Osteocyte (in vitro differentiated cells): ENCODE data around the gene ZNF292. TPM values are rescaled to one million over a fixed set of nuclear protein-coding genes. Genes with fewer than 3 reads are reported as not detected.

Experiments
- DNase-seq: peaks from one replicate; pipeline ENCODE4 v3.0.0; 2021; ENCODE audit warnings: mixed read lengths; ENCODE audit not compliant: unreplicated experiment; ENCODE audit errors: extremely low spot score
- H3K27ac Mint-ChIP-seq: one replicate; pipeline ENCODE4 v1.8.0; 2021; ENCODE audit warnings: mild to moderate bottlenecking, mixed read lengths; ENCODE audit not compliant: unreplicated experiment
- H3K27me3 Mint-ChIP-seq: one replicate; pipeline ENCODE4 v1.8.0; 2021; ENCODE audit warnings: mixed read lengths; ENCODE audit not compliant: unreplicated experiment
- H3K36me3 Mint-ChIP-seq: one replicate; pipeline ENCODE4 v1.8.0; 2021; ENCODE audit warnings: mixed read lengths; ENCODE audit not compliant: unreplicated experiment
- H3K4me1 Mint-ChIP-seq: one replicate; pipeline ENCODE4 v1.8.0; 2021; ENCODE audit warnings: mixed read lengths; ENCODE audit not compliant: unreplicated experiment
- H3K4me3 Mint-ChIP-seq: one replicate; pipeline ENCODE4 v1.8.0; 2021; ENCODE audit warnings: mild to moderate bottlenecking, moderate library complexity, mixed read lengths; ENCODE audit not compliant: unreplicated experiment
- H3K9me3 Mint-ChIP-seq: one replicate; pipeline ENCODE4 v1.8.0; 2021; ENCODE audit warnings: mixed read lengths; ENCODE audit not compliant: unreplicated experiment
- total RNA-seq: library from RNA; stranded (reverse); gene quantifications from 2 replicates; pipeline ENCODE4 v1.2.1, GENCODE V29; 2021
- TF ChIP-seq, protein P1 (sequence below): fragments of 200-600 bp; sonication (generic); IDR thresholded peaks from 2 replicates; pipeline ENCODE4 v1.5.0; 2021; ENCODE audit warnings: antibody characterized with exemption, mild to moderate bottlenecking, moderate library complexity

ZNF292 gene
- total RNA-seq, 1 donor from 2014 or later = 38.8 TPM

DNA sequence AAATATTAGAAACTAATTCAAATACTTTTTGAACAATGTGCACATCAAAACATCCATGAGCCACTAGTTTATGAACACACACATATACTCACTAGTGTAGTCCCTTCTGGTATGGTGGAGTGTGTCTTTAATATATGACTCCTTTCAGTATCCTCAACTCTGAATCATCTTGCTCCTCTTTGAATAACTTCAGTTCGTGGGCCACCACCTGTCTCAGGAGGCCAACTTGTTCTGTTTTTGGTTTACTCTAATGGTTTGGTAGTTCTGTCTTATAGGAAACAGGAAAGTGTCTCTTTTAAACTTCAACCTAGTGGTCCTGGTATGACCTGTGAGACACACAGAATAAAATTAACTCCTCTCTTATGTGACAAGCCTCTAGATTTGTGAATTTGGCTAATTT lies 55.6 kb downstream of the ZNF292 start:
- Mint-ChIP-seq H3K36me3 (peaks cover 14% of the 10 kb centered on the region), H3K27me3 (no peaks in the 10 kb centered on the region), H3K9me3 (no peaks in the 10 kb centered on the region), H3K4me1 (peaks cover 24% of the 10 kb centered on the region), H3K4me3 (no peak overlapping the region), H3K27ac (no peak overlapping the region)
- TF ChIP-seq, protein P1, sequence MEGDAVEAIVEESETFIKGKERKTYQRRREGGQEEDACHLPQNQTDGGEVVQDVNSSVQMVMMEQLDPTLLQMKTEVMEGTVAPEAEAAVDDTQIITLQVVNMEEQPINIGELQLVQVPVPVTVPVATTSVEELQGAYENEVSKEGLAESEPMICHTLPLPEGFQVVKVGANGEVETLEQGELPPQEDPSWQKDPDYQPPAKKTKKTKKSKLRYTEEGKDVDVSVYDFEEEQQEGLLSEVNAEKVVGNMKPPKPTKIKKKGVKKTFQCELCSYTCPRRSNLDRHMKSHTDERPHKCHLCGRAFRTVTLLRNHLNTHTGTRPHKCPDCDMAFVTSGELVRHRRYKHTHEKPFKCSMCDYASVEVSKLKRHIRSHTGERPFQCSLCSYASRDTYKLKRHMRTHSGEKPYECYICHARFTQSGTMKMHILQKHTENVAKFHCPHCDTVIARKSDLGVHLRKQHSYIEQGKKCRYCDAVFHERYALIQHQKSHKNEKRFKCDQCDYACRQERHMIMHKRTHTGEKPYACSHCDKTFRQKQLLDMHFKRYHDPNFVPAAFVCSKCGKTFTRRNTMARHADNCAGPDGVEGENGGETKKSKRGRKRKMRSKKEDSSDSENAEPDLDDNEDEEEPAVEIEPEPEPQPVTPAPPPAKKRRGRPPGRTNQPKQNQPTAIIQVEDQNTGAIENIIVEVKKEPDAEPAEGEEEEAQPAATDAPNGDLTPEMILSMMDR = no peak
- DNase-seq = no peak

DNA sequence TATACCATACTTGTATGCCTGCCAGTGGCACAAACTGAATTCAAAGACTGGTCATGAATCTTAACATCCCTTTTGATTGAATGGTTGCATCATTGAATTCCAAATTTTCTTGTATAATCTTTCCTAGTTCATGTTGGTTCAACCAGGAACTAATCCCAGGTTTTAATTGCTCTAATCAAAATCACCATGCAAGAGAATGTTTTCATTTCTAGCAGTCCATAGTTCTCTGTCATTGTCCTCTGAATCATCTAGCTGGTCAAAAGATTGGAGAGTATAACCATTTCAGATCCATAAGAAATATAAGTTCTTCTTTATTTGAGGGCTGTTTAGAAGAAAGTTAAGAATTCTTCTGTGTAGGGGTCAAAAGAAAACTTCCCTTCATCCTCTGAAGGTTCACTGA lies 57.2 kb downstream of the ZNF292 start:
- no peaks in the 10 kb centered on the region for H3K9me3 Mint-ChIP-seq
- DNase-seq = no peak
- H3K27me3 Mint-ChIP-seq = no peaks in the 10 kb centered on the region
- no peak overlapping the region for H3K4me3 Mint-ChIP-seq
- no peak overlapping the region for H3K27ac Mint-ChIP-seq
- H3K4me1 Mint-ChIP-seq = peaks cover 14% of the 10 kb centered on the region
- H3K36me3 Mint-ChIP-seq = peaks cover 10% of the 10 kb centered on the region
- TF ChIP-seq, protein P1 = no peak

DNA sequence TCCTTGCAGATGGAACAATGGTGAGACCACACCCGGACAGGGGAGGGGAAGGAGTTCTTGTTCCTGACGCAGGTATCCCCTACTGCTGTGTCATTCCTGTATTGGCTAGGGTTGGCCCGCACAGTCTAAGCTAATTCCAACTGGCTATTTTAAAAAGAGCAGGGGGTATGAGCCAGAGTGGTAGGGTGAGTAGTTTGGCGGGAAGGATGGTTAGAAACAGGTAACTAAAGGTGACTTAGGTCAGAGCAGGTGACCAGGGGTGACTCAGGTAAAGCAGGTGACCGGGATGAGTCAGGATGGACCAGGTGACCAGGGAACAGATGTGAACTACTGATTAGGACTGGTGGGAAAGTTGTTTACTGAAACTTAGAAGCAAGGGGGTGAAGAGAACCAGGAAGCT lies 58.0 kb downstream of the ZNF292 start:
- DNase-seq = no peak
- Mint-ChIP-seq H3K4me3 (no peak overlapping the region), H3K4me1 (peaks cover 7% of the 10 kb centered on the region), H3K27ac (no peak overlapping the region), H3K27me3 (no peaks in the 10 kb centered on the region), H3K9me3 (no peaks in the 10 kb centered on the region), H3K36me3 (peaks cover 13% of the 10 kb centered on the region)
- TF ChIP-seq, protein P1 = no peak

DNA sequence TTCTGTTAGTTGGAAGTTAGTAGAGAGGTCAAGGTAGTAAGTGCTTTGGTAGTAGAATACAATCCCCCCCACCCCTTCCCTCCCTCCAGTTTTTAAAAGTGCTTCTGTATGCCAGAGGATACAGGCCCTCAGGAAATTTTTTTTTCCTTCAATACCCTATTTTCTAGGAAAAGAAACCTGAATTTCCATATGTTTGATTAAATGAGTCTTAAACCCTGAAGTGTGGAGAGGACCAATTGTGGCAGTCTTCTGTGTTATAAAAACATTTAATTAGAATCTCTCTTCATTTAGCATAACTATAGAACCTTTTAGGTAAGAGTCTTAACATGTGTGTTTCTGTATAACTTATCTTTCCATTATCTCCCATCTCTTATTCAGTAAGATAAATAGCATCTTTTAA lies 59.5 kb downstream of the ZNF292 start:
- H3K9me3 Mint-ChIP-seq = no peaks in the 10 kb centered on the region
- peaks cover 20% of the 10 kb centered on the region for H3K36me3 Mint-ChIP-seq
- no peak overlapping the region for H3K27ac Mint-ChIP-seq

DNA sequence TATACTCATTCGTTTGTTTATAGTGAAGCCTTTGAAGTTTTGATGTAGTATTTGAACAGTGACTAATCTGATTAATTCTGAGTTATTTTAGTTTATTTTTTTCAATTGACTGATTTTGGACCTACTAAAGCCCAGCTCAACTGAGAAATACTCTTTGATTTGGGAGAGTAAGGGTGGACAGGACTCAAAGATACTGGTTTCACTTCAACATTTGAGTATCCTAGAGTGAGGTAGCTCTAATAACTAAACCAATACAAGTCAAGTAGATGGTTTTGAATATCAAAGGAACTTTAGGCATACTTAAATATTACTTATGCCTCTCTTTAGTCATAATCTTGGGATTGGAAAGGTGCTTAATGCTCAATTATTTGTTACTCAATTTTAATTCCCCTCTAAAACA lies 65.6 kb downstream of the ZNF292 start:
- peaks cover 53% of the 10 kb centered on the region for H3K36me3 Mint-ChIP-seq
- no peak overlapping the region for H3K4me3 Mint-ChIP-seq
- H3K27ac Mint-ChIP-seq = no peak overlapping the region
- no peaks in the 10 kb centered on the region for H3K27me3 Mint-ChIP-seq
- DNase-seq = no peak
- peaks cover 6% of the 10 kb centered on the region for H3K9me3 Mint-ChIP-seq
- TF ChIP-seq, protein P1 = no peak
- H3K4me1 Mint-ChIP-seq = no peaks in the 10 kb centered on the region

More for the DNA sequence above, 59.5 kb downstream of the ZNF292 start:
- H3K27me3 Mint-ChIP-seq = no peaks in the 10 kb centered on the region
- DNase-seq = no peak
- H3K4me1 Mint-ChIP-seq = no peaks in the 10 kb centered on the region
- H3K4me3 Mint-ChIP-seq = no peak overlapping the region
- TF ChIP-seq, protein P1 = no peak
